Stimulated activated CD4-positive, alpha-beta T cell treated with anti-CD3 and anti-CD28 coated beads, Interleukin-2, amount 100 ng/mL, for 24 hours (primary cell): ENCODE measurements around the gene MOV10L1.
A peak's percentile ranks its signal among the peaks of the same experiment; 100 is the strongest.
"Not testable (repeated sequence)": the region's sequence is repeated elsewhere in the genome, so short reads cannot be mapped to it uniquely, and the experiment has no call there.

Experiments used
- DNase-seq, 2 donors: peaks; one replicate each; pipeline ENCODE4 v3.0.0-alpha.2; 2020

The MOV10L1 gene

DNA sequence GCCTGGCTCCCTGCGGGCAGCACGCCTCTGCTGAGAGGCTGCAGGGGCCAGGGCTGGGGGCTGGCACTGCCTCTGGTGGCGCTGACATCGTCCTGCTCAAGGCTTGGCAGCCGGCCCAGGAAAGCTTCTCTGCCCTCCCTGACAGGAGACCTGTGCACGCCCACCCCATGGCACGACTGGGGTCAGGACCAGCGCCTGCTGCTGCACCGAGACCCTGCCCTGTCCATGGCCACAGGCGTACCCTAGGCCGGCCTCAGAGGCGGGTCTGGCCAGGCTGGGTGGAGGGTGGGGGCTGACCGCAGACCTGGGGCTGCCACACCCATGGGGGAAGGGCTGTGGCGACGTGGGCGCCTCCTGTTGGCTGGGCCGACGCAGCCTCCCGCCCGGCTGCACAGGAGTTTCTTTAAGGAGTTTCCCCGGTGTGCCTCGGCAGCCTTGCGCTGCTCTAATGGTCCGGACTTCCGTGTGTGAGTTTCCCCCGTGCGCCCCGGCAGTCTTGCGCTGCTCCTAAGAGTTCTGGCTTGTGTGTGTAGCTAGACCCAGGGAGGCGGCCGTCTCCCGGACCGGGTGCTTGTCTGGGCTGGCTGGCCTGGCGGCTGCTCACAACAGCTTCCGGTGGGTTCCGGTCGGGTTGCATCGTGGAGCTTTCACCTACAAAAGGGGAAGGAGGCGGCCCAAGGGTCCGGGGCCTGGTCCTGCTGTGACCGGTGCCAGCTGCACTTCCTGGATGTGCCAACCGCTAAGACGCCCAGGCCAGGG lies 100.6 kb downstream of the MOV10L1 start:
- peak; percentile 73 to 80 for DNase-seq

DNA sequence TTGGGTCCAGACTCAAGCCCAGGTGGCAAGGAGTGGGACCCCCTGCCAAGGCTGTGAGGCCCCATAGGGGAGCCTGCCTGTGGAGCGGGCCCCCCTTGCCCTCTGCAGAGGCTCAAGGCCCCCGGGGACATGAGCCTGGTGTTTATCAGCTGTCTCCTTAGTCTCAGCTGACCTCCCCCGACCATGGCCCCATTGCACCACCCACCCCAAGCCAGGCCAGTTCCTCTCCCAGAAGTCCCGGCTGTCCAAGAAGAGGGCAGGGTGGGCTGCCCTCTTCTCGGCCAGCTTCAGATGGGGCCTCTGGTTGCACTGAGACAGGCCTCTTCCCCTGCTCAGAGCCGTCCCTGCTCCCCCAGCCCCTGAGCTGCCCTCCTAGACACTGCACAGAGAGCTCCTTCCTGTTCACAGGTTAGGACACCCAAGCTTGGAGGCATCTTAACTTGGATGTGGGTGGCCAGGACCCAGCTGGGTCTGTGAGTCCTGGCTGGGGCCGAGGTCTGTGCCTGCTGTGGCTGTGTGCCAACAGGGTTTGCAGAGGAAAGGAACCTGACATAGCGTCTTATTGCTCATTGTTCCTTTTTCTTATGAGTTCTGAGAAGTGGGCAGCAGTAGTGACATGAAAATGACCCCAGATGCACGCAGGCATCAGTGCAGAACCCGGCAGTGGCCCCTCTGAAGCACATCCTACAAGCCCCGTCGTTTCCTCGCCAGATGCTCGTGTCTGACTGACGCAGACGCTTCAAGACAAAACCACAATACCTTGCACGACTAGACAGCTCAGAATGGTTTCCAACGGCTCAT lies 101.3 kb downstream of the MOV10L1 start:
- DNase-seq, result peak; percentile 69 to 72

DNA sequence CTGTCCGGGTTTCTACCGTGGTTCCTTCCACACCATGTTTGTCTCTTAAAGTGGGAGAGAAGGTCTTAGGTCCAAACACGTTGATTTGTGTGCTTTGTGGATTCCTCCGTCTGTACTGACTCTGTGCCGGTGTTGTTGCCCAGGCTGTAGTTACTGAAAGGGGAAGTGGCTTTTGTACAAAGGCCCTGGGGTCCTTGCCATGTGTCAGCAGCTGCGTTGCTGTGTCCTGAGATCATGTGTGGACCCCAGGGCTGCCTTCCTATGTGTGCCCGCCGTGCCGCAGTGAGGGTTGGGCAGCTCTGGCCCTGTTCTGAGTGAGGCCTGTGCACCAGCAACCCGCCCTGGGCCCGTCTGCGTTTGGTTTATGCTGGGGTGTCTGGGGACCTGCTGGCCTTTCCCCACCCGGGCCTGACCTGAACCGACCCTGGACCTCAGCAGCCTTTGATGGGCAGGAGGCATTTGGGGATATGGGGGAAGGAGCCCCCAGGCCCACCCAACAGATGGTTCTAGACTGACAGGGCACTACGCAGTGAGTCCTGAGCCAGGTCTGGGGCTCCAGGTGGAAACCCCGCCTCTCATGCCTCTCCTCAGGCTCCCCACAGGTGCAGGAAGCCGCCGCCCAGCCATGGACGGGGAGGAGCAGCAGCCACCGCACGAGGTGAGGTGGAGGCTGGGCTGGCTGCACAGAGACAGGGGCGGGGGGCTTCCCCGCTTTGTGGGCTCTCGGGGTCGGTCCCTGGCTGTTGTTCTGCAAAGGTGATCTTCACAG lies 102.8 kb downstream of the MOV10L1 start:
- DNase-seq, result no peak

DNA sequence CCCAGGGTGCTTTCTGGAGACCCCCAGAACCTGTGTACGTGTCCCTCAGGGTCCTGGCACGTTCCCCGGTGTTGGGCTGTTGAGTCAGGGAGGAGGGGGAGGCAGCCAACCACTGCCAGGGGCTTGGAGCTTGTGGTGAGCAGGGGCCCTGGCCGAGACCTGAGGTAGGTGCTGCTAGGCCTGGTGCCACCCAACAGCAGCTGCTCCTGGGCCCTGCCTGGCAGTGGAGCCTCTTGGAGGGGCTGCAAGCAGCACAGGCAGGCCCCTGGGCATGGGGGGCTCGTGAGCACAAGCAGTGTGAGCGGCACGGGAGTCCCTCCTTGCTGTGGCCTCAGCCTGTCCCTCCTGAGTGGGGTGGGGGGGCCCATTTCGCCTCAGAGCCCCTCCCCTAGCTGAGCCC lies 103.8 kb downstream of the MOV10L1 start:
- DNase-seq, result no peak

DNA sequence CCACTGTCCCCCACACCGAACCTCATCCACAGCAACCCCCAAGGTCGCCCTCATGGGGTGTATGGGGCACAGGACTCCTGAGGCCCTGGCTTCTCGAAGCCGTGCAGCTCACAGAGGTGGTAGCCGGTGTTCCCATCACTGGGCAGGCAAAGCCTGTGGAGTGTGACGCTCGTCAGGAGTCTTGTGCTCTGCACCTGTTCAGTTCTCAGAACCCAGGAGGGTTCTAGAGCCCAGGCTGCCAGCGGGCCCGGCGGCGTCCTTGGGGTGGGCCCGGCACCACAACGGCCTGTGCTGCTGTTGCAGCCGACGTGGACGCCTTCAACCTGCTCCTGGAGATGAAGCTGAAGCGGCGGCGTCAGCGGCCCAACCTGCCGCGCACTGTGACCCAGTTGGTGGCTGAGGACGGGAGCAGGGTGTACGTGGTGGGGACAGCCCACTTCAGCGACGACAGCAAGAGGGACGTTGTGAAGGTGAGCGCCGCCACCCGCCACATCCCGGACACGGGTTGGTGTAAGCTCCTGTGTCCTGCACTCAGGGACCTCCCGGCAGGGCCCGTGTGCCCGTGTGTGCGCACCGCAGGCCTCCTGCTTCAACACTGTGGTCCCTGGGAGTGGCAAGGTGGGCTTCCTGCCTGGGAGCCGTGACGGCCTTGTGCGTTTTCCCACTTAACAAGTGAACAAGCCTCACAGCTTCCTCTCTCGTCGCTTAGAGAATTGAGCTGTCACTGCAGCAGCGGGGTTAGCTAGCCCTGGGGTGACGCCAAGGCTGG lies 104.4 kb downstream of the MOV10L1 start:
- no peak for DNase-seq

DNA sequence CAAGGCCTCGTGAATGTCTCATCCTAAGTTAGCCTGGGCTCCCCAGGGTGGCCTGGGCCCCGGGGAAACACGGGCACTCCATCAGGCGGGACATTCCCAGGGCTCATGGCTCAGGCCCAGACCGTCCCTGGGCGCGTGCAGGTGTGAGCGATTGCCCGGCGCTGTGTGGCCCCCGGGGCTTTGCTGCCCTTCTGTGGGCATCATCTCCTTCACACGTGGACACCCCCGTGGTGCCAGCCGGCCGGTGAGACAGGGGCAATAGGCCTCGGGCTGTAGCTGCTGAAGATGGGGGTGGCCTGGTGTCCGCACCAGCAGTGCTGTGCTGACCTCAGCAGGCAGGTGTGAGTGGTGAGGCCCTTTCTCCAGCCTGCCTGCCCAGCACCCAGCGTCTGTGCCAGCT lies 106.5 kb downstream of the MOV10L1 start:
- no peak for DNase-seq

DNA sequence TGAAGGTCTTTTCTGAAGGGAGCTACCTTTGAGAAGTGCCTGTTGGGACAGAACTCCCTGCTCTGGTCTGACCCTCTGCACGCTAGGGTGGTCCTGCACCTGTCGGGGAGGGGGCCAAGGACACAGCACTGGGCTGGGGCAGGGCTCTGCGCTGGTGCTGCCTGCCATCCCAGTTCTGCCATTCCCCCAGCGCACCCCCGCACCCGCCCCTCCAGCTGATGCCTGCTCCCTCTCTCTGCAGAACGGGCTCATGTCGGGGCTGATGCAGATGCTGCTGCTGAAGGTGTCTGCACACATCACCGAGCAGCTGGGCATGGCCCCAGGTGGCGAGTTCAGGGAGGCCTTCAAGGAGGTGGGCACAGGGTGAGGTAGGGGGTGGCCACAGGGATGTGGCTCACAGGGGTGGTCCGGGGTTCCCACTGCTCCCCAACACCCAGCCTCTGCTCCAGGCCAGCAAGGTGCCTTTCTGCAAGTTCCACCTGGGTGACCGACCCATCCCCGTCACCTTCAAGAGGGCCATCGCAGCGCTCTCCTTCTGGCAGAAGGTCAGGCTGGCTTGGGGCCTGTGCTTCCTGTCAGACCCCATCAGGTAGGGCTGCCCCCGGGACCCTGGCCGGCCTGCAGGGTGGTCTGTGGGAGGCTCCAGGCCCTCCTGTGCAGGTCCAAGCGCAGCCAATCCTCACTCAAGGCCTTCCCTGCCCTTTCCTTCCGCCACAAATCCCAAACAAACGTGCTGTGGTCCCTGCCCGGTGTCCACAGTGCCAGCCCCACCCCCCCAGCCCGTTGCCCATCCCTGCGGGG lies 107.4 kb downstream of the MOV10L1 start:
- no peak for DNase-seq

DNA sequence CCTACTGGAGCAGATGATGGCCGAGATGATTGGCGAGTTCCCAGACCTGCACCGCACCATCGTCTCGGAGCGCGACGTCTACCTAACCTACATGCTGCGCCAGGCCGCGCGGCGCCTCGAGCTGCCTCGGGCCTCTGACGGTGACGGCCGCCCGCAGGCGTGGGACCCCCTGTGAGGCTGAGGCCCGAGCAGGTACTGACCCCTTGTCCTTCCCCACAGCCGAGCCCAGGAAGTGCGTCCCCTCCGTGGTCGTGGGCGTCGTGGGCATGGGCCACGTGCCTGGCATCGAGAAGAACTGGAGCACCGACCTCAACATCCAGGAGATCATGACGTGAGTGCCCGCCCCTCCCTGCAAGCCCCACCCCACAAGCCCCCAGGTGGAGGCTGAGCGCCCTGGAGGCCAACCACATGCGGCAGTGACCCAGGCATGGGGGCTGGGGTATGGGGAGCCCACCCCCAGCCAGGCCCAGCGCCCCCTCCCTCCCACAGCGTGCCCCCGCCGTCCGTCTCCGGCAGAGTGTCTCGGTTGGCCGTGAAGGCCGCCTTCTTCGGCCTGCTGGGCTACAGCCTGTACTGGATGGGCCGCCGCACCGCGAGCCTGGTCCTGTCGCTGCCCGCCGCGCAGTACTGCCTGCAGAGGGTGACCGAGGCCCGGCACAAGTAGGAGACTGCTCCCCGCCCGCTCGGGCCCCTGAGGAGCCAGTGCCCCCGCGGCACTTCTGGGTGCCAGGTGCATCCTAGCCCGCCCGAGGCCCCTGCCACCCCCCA lies 108.2 kb downstream of the MOV10L1 start:
- DNase-seq, result no peak

DNA sequence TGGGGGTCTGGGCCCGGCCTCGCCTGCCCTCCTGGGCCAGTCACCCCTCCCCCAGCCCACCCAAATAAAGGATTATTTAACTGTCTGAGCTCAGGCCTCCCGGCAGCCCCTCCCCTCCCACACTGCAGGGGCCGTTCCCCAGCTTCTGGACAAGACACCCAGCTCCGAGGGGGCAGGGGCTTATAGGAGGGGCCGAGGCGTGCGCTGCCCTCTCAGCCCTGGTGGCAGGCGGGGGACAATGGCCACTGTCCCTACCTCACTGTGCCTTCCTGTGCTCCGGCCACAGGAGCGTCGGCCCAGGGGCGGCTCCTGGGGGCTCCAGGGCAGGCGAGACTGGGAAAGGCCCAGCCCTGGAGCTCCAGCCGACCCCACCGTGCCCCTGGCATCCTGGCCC lies 108.8 kb downstream of the MOV10L1 start:
- no peak for DNase-seq

DNA sequence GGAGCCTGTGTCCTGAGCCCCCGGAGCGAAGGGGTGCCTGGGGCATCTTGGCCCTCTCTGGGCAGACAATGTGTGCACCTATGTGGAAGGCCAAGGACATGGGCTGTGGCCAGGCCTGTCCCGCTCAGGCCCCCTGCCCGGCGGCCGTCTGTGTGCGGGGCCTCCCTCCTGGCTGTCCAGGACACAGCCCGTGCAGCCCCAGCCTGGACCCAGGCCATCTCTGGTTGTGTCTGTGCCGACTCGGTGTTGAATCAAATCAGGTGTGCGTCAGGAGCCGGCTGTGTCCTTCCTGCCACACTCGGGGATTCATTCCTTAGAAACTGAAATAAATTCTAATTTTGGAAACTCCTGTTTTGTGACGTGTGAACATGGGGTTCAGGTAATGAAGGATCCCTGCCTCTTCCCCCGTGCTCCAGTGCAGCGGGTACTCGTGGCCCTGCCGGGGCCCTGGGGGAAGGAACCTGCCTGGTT lies 109.5 kb downstream of the MOV10L1 start:
- DNase-seq, result no peak

DNA sequence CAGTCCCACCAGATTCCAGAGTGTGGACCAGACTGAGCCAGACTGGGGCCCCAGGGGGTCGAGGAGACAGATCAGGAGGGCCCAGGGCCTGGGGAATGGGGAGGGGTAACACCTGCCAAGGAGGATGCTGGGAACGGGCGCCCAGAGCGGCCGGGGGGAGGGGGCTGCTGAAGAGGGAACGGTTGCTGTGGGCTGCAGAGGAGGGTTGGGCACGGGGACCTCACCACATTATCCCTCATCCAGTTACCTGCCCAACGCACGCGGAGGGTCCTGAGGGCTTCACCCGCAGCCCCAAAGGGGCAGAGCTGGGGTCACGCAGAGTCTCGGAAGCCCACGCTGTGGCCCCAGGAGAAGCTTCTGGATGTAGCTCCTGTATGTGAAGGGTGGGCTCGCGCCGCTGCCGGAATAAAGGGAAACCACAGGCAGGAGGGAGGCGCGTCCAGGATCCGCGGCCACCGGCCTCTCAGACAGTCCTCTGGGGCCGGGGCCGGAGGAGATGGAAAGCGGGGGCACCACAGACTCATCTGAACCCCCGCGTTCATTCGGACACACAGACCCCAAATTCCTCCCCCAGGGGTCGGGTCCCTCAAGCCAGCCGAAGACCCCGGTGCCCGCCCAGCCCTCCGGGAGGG lies 110.1 kb downstream of the MOV10L1 start:
- DNase-seq, result no peak

DNA sequence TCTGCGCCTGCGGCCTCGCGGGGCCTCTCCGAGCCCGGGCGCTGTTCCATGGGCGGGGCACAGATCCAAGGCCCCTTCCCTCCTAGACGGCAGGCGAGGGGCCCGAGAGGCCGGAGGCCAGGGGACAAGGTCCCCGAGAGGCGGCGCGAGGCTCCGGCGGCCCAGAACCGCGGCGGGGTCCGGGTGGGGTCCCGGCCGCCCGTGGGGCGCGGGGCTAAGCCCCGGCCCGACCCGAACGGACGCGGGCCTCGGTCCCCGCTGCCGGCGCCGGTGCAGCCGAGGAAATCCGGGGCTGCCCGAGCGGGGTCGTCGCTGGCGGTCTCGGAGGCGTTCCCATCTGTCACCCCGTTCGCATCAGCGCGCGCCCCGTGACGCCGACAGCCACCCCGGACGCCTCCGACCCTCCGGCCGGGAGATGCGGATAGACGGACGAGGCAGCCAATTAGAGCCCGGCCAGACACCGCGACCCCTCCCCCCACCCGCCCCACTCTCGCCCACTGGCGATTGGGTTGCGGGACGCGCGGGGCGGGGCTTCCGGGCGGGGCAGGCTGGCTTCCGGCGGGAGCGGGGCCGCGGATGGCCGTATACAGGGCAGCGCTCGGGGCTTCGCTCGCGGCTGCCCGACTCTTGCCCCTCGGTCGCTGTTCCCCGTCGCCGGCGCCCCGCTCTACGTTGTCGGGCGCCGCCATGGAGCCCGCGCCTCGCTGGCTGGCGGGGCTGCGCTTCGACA lies 110.8 kb downstream of the MOV10L1 start, which contains the start of gene SELENOO:
TSS of gene SELENOO (plus strand) at position 551 of the 730 bp plus-strand sequence. CDS start at position 577, 26 bp downstream.
- peak; percentile 94 to 95 for DNase-seq

DNA sequence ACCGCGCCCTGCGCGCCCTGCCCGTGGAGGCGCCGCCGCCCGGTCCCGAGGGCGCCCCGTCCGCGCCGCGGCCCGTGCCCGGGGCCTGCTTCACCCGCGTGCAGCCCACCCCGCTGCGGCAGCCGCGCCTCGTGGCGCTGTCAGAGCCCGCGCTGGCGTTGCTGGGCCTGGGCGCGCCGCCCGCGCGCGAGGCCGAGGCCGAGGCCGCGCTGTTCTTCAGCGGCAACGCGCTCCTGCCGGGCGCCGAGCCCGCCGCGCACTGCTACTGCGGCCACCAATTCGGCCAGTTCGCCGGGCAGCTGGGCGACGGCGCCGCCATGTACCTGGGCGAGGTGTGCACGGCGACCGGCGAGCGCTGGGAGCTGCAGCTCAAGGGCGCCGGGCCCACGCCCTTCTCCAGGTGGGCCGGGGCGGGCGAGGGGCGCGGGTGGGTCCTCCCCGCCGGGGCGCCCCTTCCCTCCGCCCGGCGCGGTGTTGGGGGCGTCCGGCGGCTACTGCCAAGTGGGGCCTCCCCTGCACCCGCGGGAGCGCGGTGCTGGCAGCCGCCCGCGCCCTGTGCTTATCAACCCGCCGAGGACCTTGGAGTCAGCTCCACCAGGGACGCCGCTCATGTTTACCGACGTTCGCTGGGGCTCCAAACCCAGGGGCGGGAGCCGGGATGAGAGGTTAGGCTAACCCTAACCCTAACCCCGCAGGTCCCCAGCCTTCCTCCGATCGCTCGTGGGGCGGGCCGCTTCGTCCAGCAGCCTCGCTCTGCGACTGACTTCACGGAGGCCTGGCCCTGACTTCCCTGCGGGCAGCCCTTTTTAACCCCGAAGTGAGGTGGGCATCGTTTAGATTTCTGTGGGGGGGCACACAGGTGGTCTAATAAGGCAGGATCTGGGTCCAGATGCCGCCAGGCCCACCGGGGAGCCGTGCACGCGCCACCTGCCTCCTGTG lies 111.7 kb downstream of the MOV10L1 start:
- DNase-seq, result peak in 1 of 2 donors; percentile 25

DNA sequence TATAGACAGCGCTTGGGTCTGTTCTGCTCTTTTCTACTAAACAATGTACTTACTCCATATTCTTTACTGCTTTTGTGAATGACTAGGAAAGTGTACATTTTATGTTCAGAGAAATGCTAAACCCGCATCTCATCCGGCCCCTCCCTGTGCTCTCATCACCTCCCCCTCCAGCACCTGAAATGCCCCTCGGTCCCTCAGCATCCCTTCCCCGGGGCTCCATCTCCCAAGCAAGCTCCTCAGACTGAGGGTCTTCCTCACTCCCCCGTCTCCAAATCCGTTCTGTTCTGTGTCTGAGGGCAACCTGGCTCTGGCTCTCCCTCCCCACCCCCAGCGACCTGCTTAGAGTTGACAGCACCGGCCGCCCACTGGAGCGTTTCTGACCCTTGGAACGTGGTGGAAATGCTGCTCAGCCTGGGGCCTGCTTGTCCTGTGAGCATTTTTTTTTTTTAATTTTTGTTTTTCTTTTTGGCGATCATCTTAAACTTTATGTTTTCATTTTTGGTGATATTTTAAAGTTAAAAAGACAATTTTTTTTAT lies 112.4 kb downstream of the MOV10L1 start:
- no peak for DNase-seq

DNA sequence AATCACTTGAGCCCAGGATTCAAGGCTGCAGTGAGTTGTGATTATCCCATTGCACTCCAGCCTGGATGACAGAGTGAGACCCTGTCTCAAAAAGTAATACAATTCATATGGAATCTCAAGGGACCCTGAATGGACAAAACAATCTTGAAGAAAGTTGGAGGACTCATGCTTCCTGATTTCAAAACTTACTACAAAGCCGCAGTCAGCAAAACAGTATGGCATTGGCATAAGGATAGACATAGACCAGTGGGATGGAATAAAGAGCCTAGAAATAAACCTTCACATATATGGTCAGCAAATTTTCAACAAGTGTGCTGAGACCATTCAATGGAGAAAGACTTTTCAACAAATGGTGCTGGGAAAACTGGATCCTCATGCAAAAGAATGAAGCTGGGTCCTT lies 113.5 kb downstream of the MOV10L1 start:
- DNase-seq, result no peak

DNA sequence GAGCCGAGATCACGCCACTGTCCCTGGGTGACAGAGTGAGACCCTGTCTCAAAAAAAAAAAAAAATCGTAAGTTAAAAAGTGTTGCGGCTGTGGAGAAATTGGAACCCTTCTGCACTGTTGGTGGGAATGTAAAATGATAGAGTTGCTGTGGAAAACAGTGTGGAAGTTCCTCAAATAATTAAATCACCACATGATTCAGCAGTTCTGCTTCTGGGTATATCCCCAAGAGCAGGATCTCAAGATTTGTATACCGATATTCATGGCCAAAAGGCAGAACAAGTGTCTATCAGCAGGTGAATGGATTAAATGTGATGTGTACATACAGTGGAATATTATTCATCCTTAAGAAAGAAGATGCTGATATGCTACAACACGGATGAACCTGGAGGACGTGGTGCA lies 114.8 kb downstream of the MOV10L1 start:
- DNase-seq, result no peak

DNA sequence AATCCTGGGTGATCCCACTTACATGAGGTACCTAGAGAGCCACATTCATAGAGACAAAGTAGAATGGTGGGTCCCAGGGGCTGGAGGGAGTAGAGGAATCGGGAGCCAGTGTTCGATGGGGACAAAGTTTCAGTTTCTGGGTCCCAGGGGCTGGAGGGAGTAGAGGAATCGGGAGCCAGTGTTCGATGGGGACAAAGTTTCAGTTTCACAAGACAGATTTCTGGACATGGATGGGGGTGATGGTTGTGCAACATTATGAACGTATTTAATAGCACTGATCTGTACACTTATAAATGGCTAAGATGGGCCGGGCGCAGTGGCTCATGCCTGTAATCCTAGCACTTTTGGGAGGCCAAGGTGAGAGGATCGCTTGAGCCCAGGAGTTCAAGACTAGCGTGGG lies 115.2 kb downstream of the MOV10L1 start:
- DNase-seq, result not testable (repeated sequence)
